Ovary (tissue), 9 donors: ENCODE data around the gene DHX16. TPM values are rescaled to one million over a fixed set of nuclear protein-coding genes. Genes with fewer than 3 reads are reported as not detected.

Experiments
- DNase-seq, 5 donors: peaks; one replicate each; pipeline ENCODE4 v3.0.0-alpha.2; 2019 to 2020
- H3K27ac ChIP-seq, 2 donors: fragments of 200-600 bp; one replicate each; pipeline versions ENCODE4 v1.5.1 to v1.8.0; 2019 to 2022
- H3K27me3 ChIP-seq: fragments of 200-600 bp; one replicate; pipeline ENCODE4 v1.8.0; 2022
- H3K36me3 ChIP-seq: fragments of 200-600 bp; sonication (generic); one replicate; pipeline ENCODE4 v1.5.1; 2019
- H3K4me1 ChIP-seq: one replicate; pipeline ENCODE4 v1.8.1; 2013; ENCODE audit warnings: mild to moderate bottlenecking, moderate library complexity; ENCODE audit not compliant: insufficient read depth
- H3K4me3 ChIP-seq: fragments of 200-600 bp; sonication (generic); one replicate; pipeline ENCODE4 v1.5.1; 2017
- H3K9me3 ChIP-seq, 2 donors: fragments of 200-600 bp in 1 of 2; sonication (generic) in 1 of 2; one replicate each; pipeline versions ENCODE4 v1.5.1 to v1.8.1; 2013 to 2019; ENCODE audit warnings: mild to moderate bottlenecking in 1 of 2, moderate library complexity in 1 of 2
- EP300 ChIP-seq: sonication (generic); formaldehyde crosslinking; IDR thresholded peaks from one replicate; pipeline ENCODE4 v1.6.1; 2017; ENCODE audit warnings: antibody characterized with exemption
- POLR2A ChIP-seq: fragments of 450-650 bp; IDR thresholded peaks from one replicate; pipeline ENCODE4 v1.6.1; 2017; ENCODE audit warnings: antibody characterized with exemption, mild to moderate bottlenecking, moderate library complexity
- WGBS, 3 donors: extraction: QIAGEN DNeasy Blood & Tissue Kit in 1 of 3; methylation state at CpG; one replicate each; pipeline versions ENCODE4 v1.1.5 to v1.1.7; 2013 to 2017; 5-methylcytosine and 5-hydroxymethylcytosine counted together
- intact Hi-C, 4 donors: fragments of 100-400 bp; cut with DNase I; formaldehyde crosslinking; loops; one replicate each; pipeline versions ENCODE4 v1.11.0 to v1.15.1; 2022 to 2023
- polyA plus RNA-seq, 2 donors: library from polyadenylated mRNA; stranded (reverse); fragments of 200-250 nt in 1 of 2; fragments of 350-450 nt in 1 of 2; fragmentation: Illumina TruSeq in 1 of 2; extraction: RNeasy Lipid Tissue Mini Kit (QIAGEN cat#74804) in 1 of 2; gene quantifications; one replicate each; pipeline ENCODE4 v1.2.3, GENCODE V29; 2013 to 2014
- total RNA-seq, 7 donors: library from RNA; depleted of rRNA in 2 of 7; stranded (reverse); fragments of >200 nt in 2 of 7; fragmentation: NEBNext Ultra II Directional in 3 of 7; extraction: Animal tissue kit (Norgen Biotek cat#: 25700) in 3 of 7; gene quantifications; one replicate each; pipeline versions ENCODE4 v1.1.0 to v1.2.4, GENCODE V29; 2016 to 2023
- TF ChIP-seq, protein P1 (sequence below), 3 donors: fragments of 450-650 bp in 2 of 3; fragments of 200-600 bp in 1 of 3; IDR thresholded peaks; one replicate each; pipeline versions ENCODE4 v1.5.1 to v1.8.0; 2016 to 2022; ENCODE audit warnings: antibody characterized with exemption in 3 of 3, mild to moderate bottlenecking in 1 of 3
- donor health status: DM: no; HTN: no; CAD: no; lungs with moderate emphysema.
- donor health status: DM: no; HTN: no; CAD: no.
- donor health status: Bipolar disorder and iron deficiency.
- donor health status: DM: yes; HTN: yes; CAD: no.
- donor health status: DM: no; HTN: no; CAD: no.
- donor health status: DM: yes; HTN: yes; CAD: no.

DHX16 gene
- total and polyA plus RNA-seq, 9 donors, result 18.0 to 27.4 (median 22.5) TPM

GRCh38 chr6:30610065-30610464, 62.7 kb downstream of the DHX16 start:
- DNase-seq, result no peak
- no peaks in the 10 kb centered on the region for H3K9me3 ChIP-seq
- 69 to 76% (median 70%) methylated on average over 4 of the region's 4 CpGs for WGBS, 3 donors
- intact Hi-C loops, result no loop called here
- H3K36me3 ChIP-seq, result no peaks in the 10 kb centered on the region
- peaks cover 10% of the 10 kb centered on the region for H3K4me1 ChIP-seq
- TF ChIP-seq EP300 (no peak), POLR2A (no peak)
- TF ChIP-seq, protein P1, sequence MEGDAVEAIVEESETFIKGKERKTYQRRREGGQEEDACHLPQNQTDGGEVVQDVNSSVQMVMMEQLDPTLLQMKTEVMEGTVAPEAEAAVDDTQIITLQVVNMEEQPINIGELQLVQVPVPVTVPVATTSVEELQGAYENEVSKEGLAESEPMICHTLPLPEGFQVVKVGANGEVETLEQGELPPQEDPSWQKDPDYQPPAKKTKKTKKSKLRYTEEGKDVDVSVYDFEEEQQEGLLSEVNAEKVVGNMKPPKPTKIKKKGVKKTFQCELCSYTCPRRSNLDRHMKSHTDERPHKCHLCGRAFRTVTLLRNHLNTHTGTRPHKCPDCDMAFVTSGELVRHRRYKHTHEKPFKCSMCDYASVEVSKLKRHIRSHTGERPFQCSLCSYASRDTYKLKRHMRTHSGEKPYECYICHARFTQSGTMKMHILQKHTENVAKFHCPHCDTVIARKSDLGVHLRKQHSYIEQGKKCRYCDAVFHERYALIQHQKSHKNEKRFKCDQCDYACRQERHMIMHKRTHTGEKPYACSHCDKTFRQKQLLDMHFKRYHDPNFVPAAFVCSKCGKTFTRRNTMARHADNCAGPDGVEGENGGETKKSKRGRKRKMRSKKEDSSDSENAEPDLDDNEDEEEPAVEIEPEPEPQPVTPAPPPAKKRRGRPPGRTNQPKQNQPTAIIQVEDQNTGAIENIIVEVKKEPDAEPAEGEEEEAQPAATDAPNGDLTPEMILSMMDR (IDR thresholded peaks at IDR 0.05), result no peak
- no peak overlapping the region for H3K27ac ChIP-seq
- no peaks in the 10 kb centered on the region for H3K27me3 ChIP-seq
- no peak overlapping the region for H3K4me3 ChIP-seq

GRCh38 chr6:30603961-30604360, 68.8 kb downstream of the DHX16 start:
- Histone ChIP-seq H3K27ac (no peak overlapping the region), H3K4me1 (no peaks in the 10 kb centered on the region), H3K4me3 (no peak overlapping the region), H3K9me3 (no peaks in the 10 kb centered on the region), H3K36me3 (no peaks in the 10 kb centered on the region), H3K27me3 (no peaks in the 10 kb centered on the region)
- WGBS, 3 donors, result 88 to 95% (median 92%) methylated on average over 13 of the region's 13 CpGs
- intact Hi-C loops, result no loop called here
- TF ChIP-seq POLR2A (no peak), EP300 (no peak)
- TF ChIP-seq, protein P1 (IDR thresholded peaks at IDR 0.05), result no peak
- DNase-seq, result no peak

Other genes starting within 250 kb of the DHX16 start
- 100 to 1,000 TPM; 181 to 322 (median 238) TPM for gene HLA-E, start 183.5 kb downstream of the DHX16 start, total RNA-seq
- 100 to 1,000 TPM; 332 to 614 TPM for gene HLA-E, start 183.5 kb downstream of the DHX16 start, polyA plus RNA-seq
- 100 to 1,000 TPM in 4 of 7 donors, 10 to 100 TPM in 3; 42.4 to 128 (median 103) TPM for gene GNL1, start 116.5 kb downstream of the DHX16 start, total RNA-seq
- 10 to 100 TPM; 77.8 to 80.4 TPM for gene GNL1, start 116.5 kb downstream of the DHX16 start, polyA plus RNA-seq
- 10 to 100 TPM in 6 of 7 donors, 1 to 10 TPM in 1; 8.6 to 35.0 (median 20.9) TPM for gene PRR3, start 115.7 kb downstream of the DHX16 start, total RNA-seq
- gene PRR3, start 115.7 kb downstream of the DHX16 start, polyA plus RNA-seq, result 10 to 100 TPM; 19.0 to 29.6 TPM
- gene ABCF1, start 101.6 kb downstream of the DHX16 start, total RNA-seq, result 10 to 100 TPM; 16.3 to 50.5 (median 36.0) TPM
- 10 to 100 TPM; 18.8 to 60.6 TPM for gene ABCF1, start 101.6 kb downstream of the DHX16 start, polyA plus RNA-seq
- gene PPP1R10, start 55.8 kb downstream of the DHX16 start, total RNA-seq, result 100 to 1,000 TPM in 1 of 7 donors, 10 to 100 TPM in 6; 44.7 to 106 (median 76.0) TPM
- gene PPP1R10, start 55.8 kb downstream of the DHX16 start, polyA plus RNA-seq, result 10 to 100 TPM; 34.7 to 88.3 TPM
- 10 to 100 TPM; 40.7 to 61.4 (median 52.9) TPM for gene MRPS18B, start 55.2 kb downstream of the DHX16 start, total RNA-seq
- 10 to 100 TPM; 62.4 to 69.0 TPM for gene MRPS18B, start 55.2 kb downstream of the DHX16 start, polyA plus RNA-seq
- 10 to 100 TPM in 4 of 7 donors, 1 to 10 TPM in 3; 5.6 to 20.5 (median 11.4) TPM for gene ATAT1, start 46.1 kb downstream of the DHX16 start, total RNA-seq
- gene ATAT1, start 46.1 kb downstream of the DHX16 start, polyA plus RNA-seq, result 10 to 100 TPM in 1 of 2 donors, 1 to 10 TPM in 1; 9.2 to 18.6 TPM
- gene C6orf136, start 25.9 kb downstream of the DHX16 start, total RNA-seq, result 10 to 100 TPM in 6 of 7 donors, 1 to 10 TPM in 1; 6.0 to 20.0 (median 14.8) TPM
- gene C6orf136, start 25.9 kb downstream of the DHX16 start, polyA plus RNA-seq, result 1 to 10 TPM; 6.4 to 9.3 TPM
- gene PPP1R18, start 13.6 kb upstream of the DHX16 start, total RNA-seq, result 10 to 100 TPM; 14.7 to 86.4 (median 56.0) TPM
- 10 to 100 TPM; 51.0 to 95.9 TPM for gene PPP1R18, start 13.6 kb upstream of the DHX16 start, polyA plus RNA-seq
- gene NRM, start 18.0 kb upstream of the DHX16 start, total RNA-seq, result 10 to 100 TPM in 5 of 7 donors, 1 to 10 TPM in 2; 3.4 to 23.2 (median 15.3) TPM
- 10 to 100 TPM; 15.3 to 15.4 TPM for gene NRM, start 18.0 kb upstream of the DHX16 start, polyA plus RNA-seq
- gene MDC1, start 44.3 kb upstream of the DHX16 start, total RNA-seq, result 10 to 100 TPM; 13.1 to 62.5 (median 43.9) TPM
- gene MDC1, start 44.3 kb upstream of the DHX16 start, polyA plus RNA-seq, result 10 to 100 TPM; 20.1 to 39.0 TPM
- 100 to 1,000 TPM; 242 to 697 (median 630) TPM for gene TUBB, start 47.3 kb upstream of the DHX16 start, total RNA-seq
- 100 to 1,000 TPM; 370 to 772 TPM for gene TUBB, start 47.3 kb upstream of the DHX16 start, polyA plus RNA-seq
- gene FLOT1, start 69.7 kb upstream of the DHX16 start, total RNA-seq, result 100 to 1,000 TPM in 6 of 7 donors, 10 to 100 TPM in 1; 64.1 to 154 (median 116) TPM
- gene FLOT1, start 69.7 kb upstream of the DHX16 start, polyA plus RNA-seq, result 100 to 1,000 TPM; 124 to 180 TPM
- 100 to 1,000 TPM in 1 of 7 donors, 10 to 100 TPM in 5, 1 to 10 TPM in 1; 9.7 to 221 (median 20.6) TPM for gene IER3, start 71.5 kb upstream of the DHX16 start, total RNA-seq
- gene IER3, start 71.5 kb upstream of the DHX16 start, polyA plus RNA-seq, result 10 to 100 TPM; 16.1 to 30.6 TPM
- 100 to 1,000 TPM in 2 of 7 donors, 10 to 100 TPM in 5; 20.1 to 116 (median 83.7) TPM for gene DDR1, start 211.5 kb upstream of the DHX16 start, total RNA-seq
- 10 to 100 TPM; 21.7 to 35.4 TPM for gene DDR1, start 211.5 kb upstream of the DHX16 start, polyA plus RNA-seq
- 10 to 100 TPM in 6 of 7 donors, 1 to 10 TPM in 1; 5.6 to 43.9 (median 25.7) TPM for gene GTF2H4, start 235.2 kb upstream of the DHX16 start, total RNA-seq
- 10 to 100 TPM; 22.0 to 24.5 TPM for gene GTF2H4, start 235.2 kb upstream of the DHX16 start, polyA plus RNA-seq
- gene VARS2, start 241.2 kb upstream of the DHX16 start, total RNA-seq, result 10 to 100 TPM in 6 of 7 donors, 1 to 10 TPM in 1; 6.7 to 32.3 (median 19.8) TPM
- gene VARS2, start 241.2 kb upstream of the DHX16 start, polyA plus RNA-seq, result 10 to 100 TPM; 17.0 to 23.4 TPM